PC-3 (cell line): ENCODE results near the gene SIDT1. TPM values are rescaled to one million over a fixed set of nuclear protein-coding genes. Genes with fewer than 3 reads are reported as not detected.

ENCODE experiments used
- ATAC-seq: fragments of 200-7000 bp; cut with Tn5 transposase; 2 replicates; pipeline ENCODE4 v1.9.1; 2020; ENCODE audit warnings: mild to moderate bottlenecking, moderate library complexity
- BruUV-seq: library from RNA; stranded (reverse); fragments of 400-500 nt; replicated peaks from 2 replicates; lab custom pipeline; 2021; lab: Mats Ljungman, UMichigan
- CTCF ChIA-PET: fragments of 300-600 bp; sonication (Branson Sonifier 250); formaldehyde crosslinking; loops from one replicate; lab custom pipeline; 2022; ENCODE audit warnings: antibody characterized with exemption; lab: Charles Lee
- POLR2A ChIA-PET: fragments of 300-600 bp; sonication (Branson Sonifier 250); formaldehyde crosslinking; loops from one replicate; lab custom pipeline; 2022; ENCODE audit warnings: antibody characterized with exemption; ENCODE audit not compliant: unreplicated experiment; lab: Charles Lee
- DNase-seq: peaks from one replicate; pipeline ENCODE4 v3.0.0-alpha.2; 2015
- H2AFZ ChIP-seq: fragments of 300-600 bp; sonication (generic); 2 replicates; pipeline ENCODE4 v1.6.0; 2016; ENCODE audit warnings: antibody characterized with exemption, low read length
- H3F3A ChIP-seq: fragments of 300-600 bp; sonication (generic); one replicate; pipeline ENCODE4 v1.6.0; 2017; ENCODE audit warnings: antibody characterized with exemption, low read length, control low read depth, mild to moderate bottlenecking; ENCODE audit not compliant: unreplicated experiment
- H3K27ac ChIP-seq: fragments of 300-600 bp; sonication (generic); 2 replicates; pipeline ENCODE4 v1.5.1; 2016; ENCODE audit warnings: mild to moderate bottlenecking, low read length
- H3K27me3 ChIP-seq: fragments of 300-600 bp; sonication (generic); 2 replicates; pipeline ENCODE4 v1.6.1; 2016; ENCODE audit warnings: low read length, mixed read lengths
- H3K36me3 ChIP-seq: fragments of 300-600 bp; sonication (generic); 2 replicates; pipeline ENCODE4 v1.6.1; 2016; ENCODE audit warnings: low read depth, mixed run types, low read length, mixed read lengths
- H3K4me1 ChIP-seq: fragments of 300-600 bp; sonication (generic); 2 replicates; pipeline ENCODE4 v1.5.1; 2016; ENCODE audit warnings: low read length; ENCODE audit not compliant: insufficient read depth
- H3K4me2 ChIP-seq: fragments of 300-600 bp; sonication (generic); 2 replicates; pipeline ENCODE4 v1.6.0; 2016; ENCODE audit warnings: low read length
- H3K4me3 ChIP-seq: fragments of 300-600 bp; sonication (generic); 2 replicates; pipeline ENCODE4 v1.5.1; 2016; ENCODE audit warnings: mild to moderate bottlenecking, low read length, mixed read lengths
- H3K79me2 ChIP-seq: fragments of 300-600 bp; sonication (generic); 2 replicates; pipeline ENCODE4 v1.6.1; 2017; ENCODE audit warnings: low read length, mixed read lengths
- H3K9ac ChIP-seq: fragments of 300-600 bp; sonication (generic); 2 replicates; pipeline ENCODE4 v1.6.0; 2016; ENCODE audit warnings: mild to moderate bottlenecking, low read length
- H3K9me2 ChIP-seq: fragments of 300-600 bp; sonication (generic); replicated peaks from 2 replicates; pipeline ENCODE4 v1.6.1; 2016; ENCODE audit warnings: mixed run types, low read length, mixed read lengths
- H3K9me3 ChIP-seq: fragments of 300-600 bp; sonication (generic); 2 replicates; pipeline ENCODE4 v1.6.1; 2016; ENCODE audit warnings: low read length, mixed read lengths
- H4K20me1 ChIP-seq: fragments of 300-600 bp; sonication (generic); 2 replicates; pipeline ENCODE4 v1.6.1; 2016; ENCODE audit warnings: low read length, mixed read lengths
- EZH2 ChIP-seq: fragments of 300-600 bp; sonication (generic); IDR thresholded peaks from one replicate; pipeline ENCODE4 v1.6.1; 2017; ENCODE audit warnings: antibody characterized with exemption, mild to moderate bottlenecking, low read length; ENCODE audit not compliant: unreplicated experiment
- EZH2phosphoT487 ChIP-seq: fragments of 300-600 bp; sonication (generic); IDR thresholded peaks from 2 replicates; pipeline ENCODE4 v1.6.1; 2018; ENCODE audit warnings: mild to moderate bottlenecking, antibody characterized with exemption, low read length, borderline replicate concordance
- intact Hi-C: fragments of 100-400 bp; cut with micrococcal nuclease; formaldehyde crosslinking; loops from 2 replicates; pipeline ENCODE4 v1.9.0; 2023
- total RNA-seq: library from RNA; depleted of rRNA; stranded (reverse); fragments of >200 nt; gene quantifications from 2 replicates; pipeline ENCODE4 v1.2.3, GENCODE V29; 2014
- TF ChIP-seq, protein P1 (sequence below): fragments of 300-600 bp; sonication (generic); conservative IDR thresholded peaks from 2 replicates; pipeline ENCODE4 v1.5.1; 2017; ENCODE audit warnings: antibody characterized with exemption, low read depth, mild to moderate bottlenecking, low read length

SIDT1 gene
- total RNA-seq, 1 experiment from 2014 or later = 14.1 TPM

DNA sequence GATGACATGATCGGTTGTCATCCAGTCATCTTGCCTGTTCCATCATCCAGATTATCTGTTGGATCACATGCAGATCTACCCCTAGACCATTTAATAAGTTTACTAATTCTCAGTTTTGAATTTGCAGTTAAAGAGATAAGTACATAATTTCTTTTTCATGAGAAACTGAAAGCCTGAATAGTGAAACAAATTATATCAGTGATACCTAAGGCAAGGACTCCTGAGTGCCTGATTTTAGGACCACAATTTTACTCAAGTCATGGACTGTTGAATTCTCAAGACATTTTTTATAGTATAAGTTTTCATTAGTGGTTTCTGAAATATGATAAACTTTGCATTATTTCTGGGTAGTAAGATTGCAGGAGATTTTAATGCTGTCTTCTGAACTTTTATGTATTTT is 13.2 kb downstream of the SIDT1 start:
- Histone ChIP-seq H3K79me2 (no peaks in the 10 kb centered on the region), H3K4me1 (no peaks in the 10 kb centered on the region), H3K36me3 (peaks cover 9% of the 10 kb centered on the region), H3K9ac (no peak overlapping the region), H4K20me1 (no peaks in the 10 kb centered on the region), H3K4me2 (no peak overlapping the region), H3K9me2 (no peaks in the 10 kb centered on the region), H3K27me3 (no peaks in the 10 kb centered on the region), H3F3A (no peaks in the 10 kb centered on the region), H2AFZ (no peak overlapping the region), H3K9me3 (peaks cover 4% of the 10 kb centered on the region; the same call in 1 of the 2 replicates), H3K4me3 (no peak overlapping the region), H3K27ac (no peak overlapping the region)
- ATAC-seq (no peak), DNase-seq (no peak)
- BruUV-seq = no TSS peak
- no peak for TF ChIP-seq EZH2
- TF ChIP-seq, protein P1, sequence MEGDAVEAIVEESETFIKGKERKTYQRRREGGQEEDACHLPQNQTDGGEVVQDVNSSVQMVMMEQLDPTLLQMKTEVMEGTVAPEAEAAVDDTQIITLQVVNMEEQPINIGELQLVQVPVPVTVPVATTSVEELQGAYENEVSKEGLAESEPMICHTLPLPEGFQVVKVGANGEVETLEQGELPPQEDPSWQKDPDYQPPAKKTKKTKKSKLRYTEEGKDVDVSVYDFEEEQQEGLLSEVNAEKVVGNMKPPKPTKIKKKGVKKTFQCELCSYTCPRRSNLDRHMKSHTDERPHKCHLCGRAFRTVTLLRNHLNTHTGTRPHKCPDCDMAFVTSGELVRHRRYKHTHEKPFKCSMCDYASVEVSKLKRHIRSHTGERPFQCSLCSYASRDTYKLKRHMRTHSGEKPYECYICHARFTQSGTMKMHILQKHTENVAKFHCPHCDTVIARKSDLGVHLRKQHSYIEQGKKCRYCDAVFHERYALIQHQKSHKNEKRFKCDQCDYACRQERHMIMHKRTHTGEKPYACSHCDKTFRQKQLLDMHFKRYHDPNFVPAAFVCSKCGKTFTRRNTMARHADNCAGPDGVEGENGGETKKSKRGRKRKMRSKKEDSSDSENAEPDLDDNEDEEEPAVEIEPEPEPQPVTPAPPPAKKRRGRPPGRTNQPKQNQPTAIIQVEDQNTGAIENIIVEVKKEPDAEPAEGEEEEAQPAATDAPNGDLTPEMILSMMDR = no peak
- TF ChIP-seq EZH2phosphoT487 = no peak
- ChIA-PET CTCF (no interaction called here), POLR2A (no interaction called here)
- intact Hi-C loops = no loop called here

- DNase-seq = no peak
- Histone ChIP-seq H3K4me2 (no peak overlapping the region), H3K27ac (no peak overlapping the region), H4K20me1 (no peaks in the 10 kb centered on the region), H3K79me2 (peaks cover 5% of the 10 kb centered on the region; the same call in 1 of the 2 replicates), H3F3A (no peaks in the 10 kb centered on the region), H3K9me2 (no peaks in the 10 kb centered on the region), H3K36me3 (peaks cover 7% of the 10 kb centered on the region), H3K4me1 (peaks cover 5% of the 10 kb centered on the region), H3K9me3 (peaks cover 3% of the 10 kb centered on the region; the same call in 1 of the 2 replicates), H3K27me3 (no peaks in the 10 kb centered on the region), H2AFZ (no peak overlapping the region), H3K9ac (no peak overlapping the region), H3K4me3 (no peak overlapping the region)
- CTCF ChIA-PET = no interaction called here
- POLR2A ChIA-PET = no interaction called here
- BruUV-seq = no TSS peak
- 0 out of 2 replicates have a peak, but pooled peaks have one; percentile 15 for ATAC-seq
- TF ChIP-seq, protein P1 = no peak
- TF ChIP-seq EZH2phosphoT487 (no peak), EZH2 (no peak)
- intact Hi-C loops = no loop called here
These were observed 14.1 kb downstream of the SIDT1 start for GRCh38 chr3:113546414-113546893.

GRCh38 chr3:113548501-113548900 is 16.1 kb downstream of the SIDT1 start:
- H3F3A ChIP-seq = no peaks in the 10 kb centered on the region
- no peaks in the 10 kb centered on the region for H4K20me1 ChIP-seq
- ChIA-PET CTCF (no interaction called here), POLR2A (no interaction called here)
- H3K4me3 ChIP-seq = no peak overlapping the region
- H3K9me3 ChIP-seq = no peaks in the 10 kb centered on the region
- peaks cover 3% of the 10 kb centered on the region; the same call in 1 of the 2 replicates for H3K36me3 ChIP-seq
- intact Hi-C loops = no loop called here
- no peaks in the 10 kb centered on the region for H3K9me2 ChIP-seq
- no peak overlapping the region for H3K27ac ChIP-seq
- H3K4me2 ChIP-seq = no peak overlapping the region
- no peak overlapping the region for H2AFZ ChIP-seq
- no peak for DNase-seq
- H3K27me3 ChIP-seq = no peaks in the 10 kb centered on the region
- H3K79me2 ChIP-seq = peaks cover 12% of the 10 kb centered on the region
- H3K9ac ChIP-seq = no peak overlapping the region
- BruUV-seq = no TSS peak
- ATAC-seq = no peak
- H3K4me1 ChIP-seq = peaks cover 25% of the 10 kb centered on the region
- TF ChIP-seq, protein P1 = no peak
- TF ChIP-seq EZH2 = no peak
- no peak for TF ChIP-seq EZH2phosphoT487
